Kidney (tissue), 14 donors: ENCODE measurements around the gene NFATC4. TPM values are rescaled to one million over a fixed set of nuclear protein-coding genes. Genes with fewer than 3 reads are reported as not detected.

Experiments
- DNase-seq, 5 donors: peaks; one replicate each; pipeline ENCODE4 v3.0.0-alpha.2; 2013 to 2020
- FAIRE-seq: peaks from 2 replicates; lab custom pipeline; 2012; peaks lifted over from hg19 to GRCh38; lab: Jason Lieb, UNC
- H3K27ac ChIP-seq, 2 donors: one replicate each; pipeline ENCODE4 v1.7.0; 2013; ENCODE audit warnings: low read depth in 2 of 2, low read length in 2 of 2, inconsistent platforms in 1 of 2
- H3K27me3 ChIP-seq: one replicate; pipeline ENCODE4 v1.7.1; 2013; ENCODE audit warnings: low read length, inconsistent platforms; ENCODE audit not compliant: control insufficient read depth, insufficient read depth
- H3K36me3 ChIP-seq, 3 donors: one replicate each; pipeline versions ENCODE4 v1.7.0 to v1.7.1; 2013; ENCODE audit warnings: low read length in 3 of 3, control low read depth in 1 of 3, inconsistent platforms in 1 of 3; ENCODE audit not compliant: insufficient read depth in 3 of 3, control insufficient read depth in 2 of 3
- H3K4me1 ChIP-seq, 3 donors: one replicate each; pipeline versions ENCODE4 v1.7.0 to v1.7.1; 2013; ENCODE audit warnings: low read length in 3 of 3, inconsistent platforms in 1 of 3, low read depth in 1 of 3; ENCODE audit not compliant: control insufficient read depth in 2 of 3, insufficient read depth in 2 of 3
- H3K4me3 ChIP-seq, 3 donors: one replicate each; pipeline versions ENCODE4 v1.7.0 to v1.8.1; 2013; ENCODE audit warnings: low read length in 3 of 3, control low read depth in 1 of 3, inconsistent platforms in 1 of 3
- H3K9ac ChIP-seq, 3 donors: one replicate each; pipeline versions ENCODE4 v1.7.0 to v1.7.1; 2013; ENCODE audit warnings: low read length in 3 of 3, control low read depth in 1 of 3, inconsistent platforms in 1 of 3
- H3K9me3 ChIP-seq, 3 donors: one replicate each; pipeline versions ENCODE4 v1.7.0 to v1.7.1; 2013; ENCODE audit warnings: low read length in 3 of 3, control low read depth in 1 of 3, inconsistent platforms in 1 of 3; ENCODE audit not compliant: control insufficient read depth in 2 of 3, insufficient read depth in 1 of 3
- CTCF ChIP-seq: IDR thresholded peaks from 3 replicates; pipeline ENCODE4 v1.5.1; 2012; ENCODE audit warnings: mild to moderate bottlenecking, moderate library complexity, borderline replicate concordance; ENCODE audit not compliant: insufficient read depth; ENCODE audit errors: extremely low read depth
- intact Hi-C: fragments of 100-400 bp; cut with DNase I; formaldehyde crosslinking; loops from one replicate; pipeline ENCODE4 v1.11.1; 2022
- polyA plus RNA-seq: library from polyadenylated mRNA; stranded (reverse); fragments of 350-450 nt; fragmentation: Illumina TruSeq; extraction: RNeasy Lipid Tissue Mini Kit (QIAGEN cat#74804); gene quantifications from one replicate; pipeline ENCODE4 v1.2.3, GENCODE V29; 2014; ENCODE audit warnings: low read depth, low replicate concordance; ENCODE audit not compliant: insufficient read depth
- total RNA-seq: library from RNA; stranded (reverse); fragmentation: NEBNext Ultra II Directional; extraction: Animal tissue kit (Norgen Biotek cat#: 25700); gene quantifications from one replicate; pipeline ENCODE4 v1.2.1, GENCODE V29; 2021
- donor health status: control.
- donor health status: control.
- donor health status: control.
- donor health status: control.
- donor health status: control.
- donor health status: DM: yes; HTN: yes; CAD: no.
- donor health status: Normal renal cell carcinoma (clear cell type).

The NFATC4 gene
- total and polyA plus RNA-seq, 2 donors from 2014 or later, result 38.9 to 45.3 TPM

GRCh38 chr14:24337144-24337823, 30.7 kb upstream of the NFATC4 start:
- peaks cover 12% of the 10 kb centered on the region for H3K27me3 ChIP-seq
- H3K4me3 ChIP-seq, result no peak overlapping the region
- no peaks in the 10 kb centered on the region for H3K9me3 ChIP-seq
- no peaks in the 10 kb centered on the region for H3K36me3 ChIP-seq
- H3K4me1 ChIP-seq, result peaks cover 0 to 14% (median 8%) of the 10 kb centered on the region in 3 donors
- no peak for DNase-seq
- no peak for TF ChIP-seq CTCF
- no peak overlapping the region for H3K9ac ChIP-seq
- no peak for FAIRE-seq
- intact Hi-C loops, result loop anchor here (5.0 kb wide), 1 partner anchor 100 kb away; no protein-coding TSS in a partner anchor
- no peak overlapping the region for H3K27ac ChIP-seq

- no peak for FAIRE-seq
- peaks cover 0 to 10% (median 5%) of the 10 kb centered on the region in 3 donors for H3K4me1 ChIP-seq
- peak in 1 of 5 donors; percentile 38 for DNase-seq
- no peak for TF ChIP-seq CTCF
- intact Hi-C loops, result loop anchor here (5.0 kb wide), 1 partner anchor 100 kb away; no protein-coding TSS in a partner anchor
- H3K9ac ChIP-seq, result no peak overlapping the region
- H3K36me3 ChIP-seq, result no peaks in the 10 kb centered on the region
- peaks cover 10% of the 10 kb centered on the region for H3K27me3 ChIP-seq
- no peak overlapping the region for H3K4me3 ChIP-seq
- no peaks in the 10 kb centered on the region for H3K9me3 ChIP-seq
- H3K27ac ChIP-seq, result no peak overlapping the region
Measured at GRCh38 chr14:24337824-24338175, 30.2 kb upstream of the NFATC4 start.

- H3K4me3 ChIP-seq, result peak overlapping the region in 2 of 3 donors; percentile 32 to 68
- H3K36me3 ChIP-seq, result no peaks in the 10 kb centered on the region
- H3K4me1 ChIP-seq, result peaks cover 0 to 9% (median 3%) of the 10 kb centered on the region in 3 donors
- TF ChIP-seq CTCF, result no peak
- H3K9ac ChIP-seq, result peak overlapping the region in 1 of 3 donors; percentile 34
- intact Hi-C loops, result loop anchor here (5.0 kb wide), 1 partner anchor 98 kb away; no protein-coding TSS in a partner anchor
- DNase-seq, result no peak
- H3K27ac ChIP-seq, result no peak overlapping the region
- H3K27me3 ChIP-seq, result peaks cover 4% of the 10 kb centered on the region
- no peak for FAIRE-seq
- no peaks in the 10 kb centered on the region for H3K9me3 ChIP-seq
Measured at GRCh38 chr14:24338843-24339242, 29.1 kb upstream of the NFATC4 start.
